GM12878 (cell line): Measurements from ENCODE around the gene DUS2. TPM values are rescaled to one million over a fixed set of nuclear protein-coding genes. Genes with fewer than 3 reads are reported as not detected.

Experiments used
- BHLHE40 ChIP-seq, 2 experiments: fragments of 450-650 bp in 1 of 2; IDR thresholded peaks; 2 replicates each; pipeline ENCODE4 v1.6.1; 2011 to 2017; ENCODE audit warnings: low read depth in 2 of 2, borderline replicate concordance in 1 of 2, improper control_type of control experiment in 1 of 2, low read length in 1 of 2, mild to moderate bottlenecking in 1 of 2
- CHD1 ChIP-seq: IDR thresholded peaks from 2 replicates; pipeline ENCODE4 v1.6.1; 2012; ENCODE audit warnings: low read depth, low read length, improper control_type of control experiment
- EGR1 ChIP-seq, 2 experiments: IDR thresholded peaks; 1 replicate in 1 of 2; 2 replicates in 1 of 2; pipeline ENCODE4 v1.6.1; 2011 to 2012; ENCODE audit warnings: low read depth in 2 of 2, low read length in 2 of 2, borderline replicate concordance in 1 of 2, mild to moderate bottlenecking in 1 of 2, moderate library complexity in 1 of 2
- MTA2 ChIP-seq: fragments of 450-650 bp; IDR thresholded peaks from 2 replicates; pipeline ENCODE4 v1.6.1; 2016; ENCODE audit warnings: low read depth, mild to moderate bottlenecking, moderate library complexity
- NFYA ChIP-seq: IDR thresholded peaks from 2 replicates; pipeline ENCODE4 v1.6.1; 2011; ENCODE audit warnings: low read depth, mild to moderate bottlenecking, low read length, improper control_type of control experiment, borderline replicate concordance
- NFYB ChIP-seq: IDR thresholded peaks from 2 replicates; pipeline ENCODE4 v1.6.1; 2011; ENCODE audit warnings: low read depth, mild to moderate bottlenecking, low read length, improper control_type of control experiment, moderate library complexity; ENCODE audit not compliant: insufficient read depth
- NR2F1 ChIP-seq: fragments of 450-650 bp; conservative IDR thresholded peaks from 2 replicates; pipeline ENCODE4 v1.6.1; 2017; ENCODE audit warnings: mild to moderate bottlenecking
- RELA ChIP-seq: fragments of 450-650 bp; IDR thresholded peaks from 2 replicates; pipeline ENCODE4 v1.8.0; 2014; ENCODE audit warnings: borderline replicate concordance; ENCODE audit not compliant: partially characterized antibody
- SIN3A ChIP-seq: IDR thresholded peaks from 2 replicates; pipeline ENCODE4 v1.6.1; 2012; ENCODE audit warnings: low read depth, low read length, improper control_type of control experiment
- STAT3 ChIP-seq: IDR thresholded peaks from 2 replicates; pipeline ENCODE4 v1.6.1; 2011; ENCODE audit warnings: low read depth, low read length, improper control_type of control experiment
- ZNF217 ChIP-seq: fragments of 450-650 bp; IDR thresholded peaks from 2 replicates; pipeline ENCODE4 v1.6.1; 2017; ENCODE audit warnings: antibody characterized with exemption, mild to moderate bottlenecking
- ZSCAN29 ChIP-seq: fragments of 450-650 bp; IDR thresholded peaks from 2 replicates; pipeline ENCODE4 v1.6.1; 2017; ENCODE audit warnings: mild to moderate bottlenecking, moderate library complexity
- polyA plus RNA-seq, 11 experiments: library from polyadenylated mRNA; depleted of rRNA in 4 of 11; unstranded in 6 of 11; stranded (reverse) in 5 of 11; fragments of >200 nt; fragmentation: Nextera tagmentation in 4 of 11; fragmentation: Illumina TruSeq in 1 of 11; extraction: Ambion mirVana in 4 of 11; extraction: Trizol in 1 of 11; gene quantifications; 1 replicate in 1 of 11; 2 replicates in 10 of 11; pipeline versions ENCODE4 v1.2.1 to v1.2.3, GENCODE V29; 2011 to 2016; ENCODE audit warnings: inconsistent platforms in 2 of 11, missing spikeins in 2 of 11, low read depth in 1 of 11
- total RNA-seq, 4 experiments: library from RNA; depleted of rRNA in 3 of 4; stranded (reverse); fragments of >200 nt in 3 of 4; fragmentation: Illumina TruSeq in 1 of 4; extraction: Trizol in 1 of 4; gene quantifications; 2 replicates each; pipeline versions ENCODE4 v1.2.1 to v1.2.3, GENCODE V29; 2013 to 2021
- TF ChIP-seq, protein P1 (sequence below): IDR thresholded peaks from 2 replicates; pipeline ENCODE4 v1.6.1; 2012; ENCODE audit warnings: low read depth, low read length, improper control_type of control experiment
- TF ChIP-seq, protein P2 (sequence below): IDR thresholded peaks from 2 replicates; pipeline ENCODE4 v1.6.1; 2012; ENCODE audit warnings: low read depth, low read length, improper control_type of control experiment

DUS2 gene
- total and polyA plus RNA-seq, 10 of the 15 experiments (the other 5 are each of a cell fraction or from before 2014, with no cell fraction given), result 4.8 to 32.3 (median 25.5) TPM

DNA sequence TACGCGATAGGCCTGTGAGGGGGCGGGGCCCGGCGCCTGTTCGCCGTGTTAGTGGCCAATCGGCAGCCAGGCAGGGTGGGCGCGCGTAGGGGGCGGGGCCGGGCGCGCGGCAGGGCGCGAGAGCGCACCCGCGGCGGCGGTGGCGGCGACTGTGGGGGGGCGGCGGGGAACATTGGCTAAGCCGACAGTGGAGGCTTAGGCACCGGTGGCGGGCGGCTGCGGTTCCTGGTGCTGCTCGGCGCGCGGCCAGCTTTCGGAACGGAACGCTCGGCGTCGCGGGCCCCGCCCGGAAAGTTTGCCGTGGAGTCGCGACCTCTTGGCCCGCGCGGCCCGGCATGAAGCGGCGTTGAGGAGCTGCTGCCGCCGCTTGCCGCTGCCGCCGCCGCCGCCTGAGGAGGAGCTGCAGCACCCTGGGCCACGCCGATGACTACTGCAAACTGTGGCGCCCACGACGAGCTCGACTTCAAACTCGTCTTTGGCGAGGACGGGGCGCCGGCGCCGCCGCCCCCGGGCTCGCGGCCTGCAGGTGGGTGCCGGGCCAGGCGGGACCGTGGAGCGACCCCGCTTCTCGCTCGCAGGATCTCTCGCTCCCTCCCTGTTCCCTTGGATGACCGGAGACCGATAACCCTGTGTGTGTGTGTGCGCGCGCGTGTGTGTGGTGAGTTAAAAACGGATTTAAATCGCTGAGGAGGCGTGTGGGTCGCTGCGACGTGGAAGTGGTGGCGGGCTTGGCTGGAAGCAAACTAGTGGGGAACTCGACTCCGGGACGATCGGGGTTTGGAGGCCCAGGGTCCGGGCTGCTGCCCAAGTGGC lies 62.4 kb downstream of the DUS2 start, which contains the start of gene NFATC3 (continued):
- TF ChIP-seq EGR1 (IDR thresholded peaks at IDR 0.05; ENCODE audit: borderline replicate concordance in 1 of 2, low read depth in 2 of 2, low read length in 2 of 2), result peak in 1 of 2 experiments; percentile 14; a peak in 2 of 3 replicates
- no peak for TF ChIP-seq MTA2
- peak in 1 of 2 experiments; percentile 60; a peak in 1 of 4 replicates for TF ChIP-seq BHLHE40 (IDR thresholded peaks at IDR 0.05; ENCODE audit: borderline replicate concordance in 1 of 2, low read depth in 2 of 2, low read length in 1 of 2)
- TF ChIP-seq STAT3, result no peak
- peak; percentile 34; the same call in 1 of the 2 replicates for TF ChIP-seq ZNF217
- TF ChIP-seq, protein P1, sequence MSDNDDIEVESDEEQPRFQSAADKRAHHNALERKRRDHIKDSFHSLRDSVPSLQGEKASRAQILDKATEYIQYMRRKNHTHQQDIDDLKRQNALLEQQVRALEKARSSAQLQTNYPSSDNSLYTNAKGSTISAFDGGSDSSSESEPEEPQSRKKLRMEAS, result no peak
- TF ChIP-seq, protein P2, sequence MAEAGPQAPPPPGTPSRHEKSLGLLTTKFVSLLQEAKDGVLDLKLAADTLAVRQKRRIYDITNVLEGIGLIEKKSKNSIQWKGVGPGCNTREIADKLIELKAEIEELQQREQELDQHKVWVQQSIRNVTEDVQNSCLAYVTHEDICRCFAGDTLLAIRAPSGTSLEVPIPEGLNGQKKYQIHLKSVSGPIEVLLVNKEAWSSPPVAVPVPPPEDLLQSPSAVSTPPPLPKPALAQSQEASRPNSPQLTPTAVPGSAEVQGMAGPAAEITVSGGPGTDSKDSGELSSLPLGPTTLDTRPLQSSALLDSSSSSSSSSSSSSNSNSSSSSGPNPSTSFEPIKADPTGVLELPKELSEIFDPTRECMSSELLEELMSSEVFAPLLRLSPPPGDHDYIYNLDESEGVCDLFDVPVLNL, result no peak
- peak; percentile 97 for TF ChIP-seq NR2F1
- no peak for TF ChIP-seq NFYA
- TF ChIP-seq ZSCAN29, result no peak
- peak; percentile 68; the same call in 1 of the 2 replicates for TF ChIP-seq NFYB
- TF ChIP-seq SIN3A, result 0 out of 2 replicates have a peak, but pooled peaks have one; percentile 46
- peak; percentile 15 for TF ChIP-seq RELA
- TF ChIP-seq CHD1, result no peak
